Measurements from ENCODE around the gene STAT5B. TPM values are rescaled to one million over a fixed set of nuclear protein-coding genes. Genes with fewer than 3 reads are reported as not detected.

STAT5B gene
- total RNA-seq, 1 donor from 2014 or later = 32.8 TPM

- Mint-ChIP-seq H3K9me3 (ENCODE audit: low read depth) (no peaks in the 10 kb centered on the region), H3K4me1 (ENCODE audit: low read depth) (peaks cover 9% of the 10 kb centered on the region), H3K27ac (ENCODE audit: unreplicated experiment) (no peak overlapping the region), H3K4me3 (ENCODE audit: unreplicated experiment) (no peak overlapping the region), H3K36me3 (ENCODE audit: low read depth) (no peaks in the 10 kb centered on the region), H3K27me3 (ENCODE audit: low read depth) (no peaks in the 10 kb centered on the region)
- no peak for TF ChIP-seq CTCF (IDR thresholded peaks at IDR 0.05)
- no peak for DNase-seq (ENCODE audit: low spot score)
Observed at GRCh38 chr17:42192189-42193126, 83.7 kb downstream of the STAT5B start.

GRCh38 chr17:42191275-42191608, 84.9 kb downstream of the STAT5B start:
- Mint-ChIP-seq H3K4me1 (ENCODE audit: low read depth) (peaks cover 9% of the 10 kb centered on the region), H3K27me3 (ENCODE audit: low read depth) (no peaks in the 10 kb centered on the region), H3K27ac (ENCODE audit: unreplicated experiment) (no peak overlapping the region), H3K4me3 (ENCODE audit: unreplicated experiment) (no peak overlapping the region), H3K36me3 (ENCODE audit: low read depth) (no peaks in the 10 kb centered on the region), H3K9me3 (ENCODE audit: low read depth) (no peaks in the 10 kb centered on the region)
- TF ChIP-seq CTCF (IDR thresholded peaks at IDR 0.05) = no peak
- DNase-seq (ENCODE audit: low spot score) = no peak

- Mint-ChIP-seq H3K4me3 (ENCODE audit: unreplicated experiment) (no peak overlapping the region), H3K4me1 (ENCODE audit: low read depth) (peaks cover 9% of the 10 kb centered on the region), H3K27me3 (ENCODE audit: low read depth) (no peaks in the 10 kb centered on the region), H3K27ac (ENCODE audit: unreplicated experiment) (no peak overlapping the region), H3K36me3 (ENCODE audit: low read depth) (no peaks in the 10 kb centered on the region), H3K9me3 (ENCODE audit: low read depth) (no peaks in the 10 kb centered on the region)
- TF ChIP-seq CTCF (IDR thresholded peaks at IDR 0.05) = no peak
- DNase-seq (ENCODE audit: low spot score) = no peak
Observed at GRCh38 chr17:42190491-42191274, 85.5 kb downstream of the STAT5B start.

GRCh38 chr17:42189651-42189965, 86.6 kb downstream of the STAT5B start:
- Mint-ChIP-seq H3K9me3 (ENCODE audit: low read depth) (no peaks in the 10 kb centered on the region), H3K36me3 (ENCODE audit: low read depth) (no peaks in the 10 kb centered on the region), H3K4me1 (ENCODE audit: low read depth) (peaks cover 9% of the 10 kb centered on the region), H3K27me3 (ENCODE audit: low read depth) (no peaks in the 10 kb centered on the region), H3K4me3 (ENCODE audit: unreplicated experiment) (no peak overlapping the region), H3K27ac (ENCODE audit: unreplicated experiment) (no peak overlapping the region)
- DNase-seq (ENCODE audit: low spot score) = no peak
- TF ChIP-seq CTCF (IDR thresholded peaks at IDR 0.05) = no peak

GRCh38 chr17:42188749-42189650, 87.2 kb downstream of the STAT5B start:
- H3K9me3 Mint-ChIP-seq (ENCODE audit: low read depth) = no peaks in the 10 kb centered on the region
- H3K27me3 Mint-ChIP-seq (ENCODE audit: low read depth) = no peaks in the 10 kb centered on the region
- no peaks in the 10 kb centered on the region for H3K36me3 Mint-ChIP-seq (ENCODE audit: low read depth)
- no peak for DNase-seq (ENCODE audit: low spot score)
- TF ChIP-seq CTCF (IDR thresholded peaks at IDR 0.05) = no peak
- no peak overlapping the region for H3K27ac Mint-ChIP-seq (ENCODE audit: unreplicated experiment)
- H3K4me3 Mint-ChIP-seq (ENCODE audit: unreplicated experiment) = no peak overlapping the region
- peaks cover 4% of the 10 kb centered on the region for H3K4me1 Mint-ChIP-seq (ENCODE audit: low read depth)
